Head of caudate nucleus (tissue), 42 donors: ENCODE measurements around the gene TMEM52.

Experiments used
- DNase-seq, 42 donors: peaks; one replicate each; pipeline versions ENCODE4 v3.0.0 to v3.0.0-alpha.2; 2020 to 2021; ENCODE audit warnings: mixed read lengths in 7 of 42
- intact Hi-C: fragments of 100-400 bp; cut with DNase I; formaldehyde crosslinking; loops from one replicate; pipeline ENCODE4 v1.15.0; 2022

Gene TMEM52

GRCh38 chr1:1901641-1902294, 17.3 kb downstream of the TMEM52 start:
- DNase-seq: no peak
- intact Hi-C loops: no loop called here

GRCh38 chr1:1900883-1901640, 18.0 kb downstream of the TMEM52 start:
- intact Hi-C loops: no loop called here
- no peak for DNase-seq

GRCh38 chr1:1899967-1900327, 19.1 kb downstream of the TMEM52 start:
- intact Hi-C loops: no loop called here
- DNase-seq: no peak

- no peak for DNase-seq
- intact Hi-C loops: no loop called here
Measured at GRCh38 chr1:1899266-1899966, 19.7 kb downstream of the TMEM52 start.

- intact Hi-C loops: no loop called here
- no peak for DNase-seq
Measured at GRCh38 chr1:1898246-1898933, 20.7 kb downstream of the TMEM52 start.

GRCh38 chr1:1895456-1896336, 23.4 kb downstream of the TMEM52 start:
- no peak for DNase-seq
- intact Hi-C loops: no loop called here

- intact Hi-C loops: no loop called here
- no peak for DNase-seq
Measured at GRCh38 chr1:1895060-1895418, 24.0 kb downstream of the TMEM52 start.

- DNase-seq: no peak
- intact Hi-C loops: loop anchor here (5.0 kb wide), 1 partner anchor 117 kb away; the partner anchor contains the start of gene NADK
Measured at GRCh38 chr1:1894354-1895059, 24.6 kb downstream of the TMEM52 start.

- DNase-seq: no peak
- intact Hi-C loops: loop anchor here (5.0 kb wide), 1 partner anchor 117 kb away; the partner anchor contains the start of gene NADK
Measured at GRCh38 chr1:1893997-1894353, 25.1 kb downstream of the TMEM52 start.

GRCh38 chr1:1893291-1893985, 25.6 kb downstream of the TMEM52 start:
- intact Hi-C loops: loop anchor here (5.0 kb wide), 1 partner anchor 116 kb away; the partner anchor contains the start of gene NADK
- DNase-seq: no peak

- intact Hi-C loops: loop anchor here (5.0 kb wide), 1 partner anchor 115 kb away; the partner anchor contains the start of gene NADK
- no peak for DNase-seq
Measured at GRCh38 chr1:1892763-1893120, 26.3 kb downstream of the TMEM52 start.

- DNase-seq: peak in 33 of 42 donors; percentile 18 to 78 (median 48)
- intact Hi-C loops: loop anchor here (5.0 kb wide), 1 partner anchor 115 kb away; the partner anchor contains the start of gene NADK
Measured at GRCh38 chr1:1892079-1892762, 26.9 kb downstream of the TMEM52 start.

- intact Hi-C loops: loop anchor here (5.0 kb wide), 1 partner anchor 114 kb away; the partner anchor contains the start of gene NADK
- peak in 40 of 42 donors; percentile 19 to 89 (median 62) for DNase-seq
Measured at GRCh38 chr1:1891349-1892078, 27.6 kb downstream of the TMEM52 start.

GRCh38 chr1:1890506-1891348, 28.4 kb downstream of the TMEM52 start, which contains the start of gene GNB1:
Gene GNB1, minus strand, starts transcription at chr1:1891087. Its CDS starts 65,634 bp downstream, at chr1:1825453.
- intact Hi-C loops: loop anchor here (5.0 kb wide), 1 partner anchor 113 kb away; the partner anchor contains the start of gene NADK
- peak; percentile 53 to 93 (median 86) for DNase-seq
